Natural killer cell treated with Interleukin-12 subunit alpha and Interleukin-12 subunit beta and Interleukin-15 and Interleukin-18, amount 100 ng/mL, for 72 hours (primary cell): ENCODE measurements around the gene TMEM161B. TPM values are rescaled to one million over a fixed set of nuclear protein-coding genes. Genes with fewer than 3 reads are reported as not detected.
"Not testable (repeated sequence)": the region's sequence is repeated elsewhere in the genome, so short reads cannot be mapped to it uniquely, and the experiment has no call there.

ENCODE experiments used
- ATAC-seq, 2 donors: fragments of 150-1000 bp; cut with Tn5 transposase in 1 of 2; sonication (Bioruptor Pico), chemical (Tn5 transposase) in 1 of 2; 2 replicates each; pipeline ENCODE4 v1.10.0; 2021
- DNase-seq: peaks from one replicate; pipeline ENCODE4 v3.0.0; 2022; ENCODE audit warnings: low spot score
- H3K27ac Mint-ChIP-seq, 2 donors: 1 replicate in 1 of 2; 2 replicates in 1 of 2; pipeline ENCODE4 v1.8.0; 2022; ENCODE audit warnings: mixed read lengths in 2 of 2, mild to moderate bottlenecking in 1 of 2, moderate library complexity in 1 of 2
- H3K27me3 Mint-ChIP-seq, 2 donors: 1 replicate in 1 of 2; 2 replicates in 1 of 2; pipeline ENCODE4 v1.8.0; 2022; ENCODE audit warnings: mixed read lengths in 2 of 2
- H3K36me3 Mint-ChIP-seq: one replicate; pipeline ENCODE4 v1.8.0; 2022; ENCODE audit warnings: mixed read lengths
- H3K4me1 Mint-ChIP-seq, 2 donors: 1 replicate in 1 of 2; 2 replicates in 1 of 2; pipeline ENCODE4 v1.8.0; 2022; ENCODE audit warnings: low read depth in 2 of 2, mixed read lengths in 2 of 2, mild to moderate bottlenecking in 1 of 2
- H3K4me3 Mint-ChIP-seq: one replicate; pipeline ENCODE4 v1.8.0; 2022; ENCODE audit warnings: mixed read lengths
- H3K9me3 Mint-ChIP-seq: 2 replicates; pipeline ENCODE4 v1.8.0; 2022; ENCODE audit warnings: mixed read lengths
- total RNA-seq, 2 donors: library from RNA; stranded (reverse); gene quantifications; one replicate each; pipeline ENCODE4 v1.2.3, GENCODE V29; 2022

TMEM161B gene
- total RNA-seq, 2 donors from 2014 or later = 23.0 to 30.5 TPM

DNA sequence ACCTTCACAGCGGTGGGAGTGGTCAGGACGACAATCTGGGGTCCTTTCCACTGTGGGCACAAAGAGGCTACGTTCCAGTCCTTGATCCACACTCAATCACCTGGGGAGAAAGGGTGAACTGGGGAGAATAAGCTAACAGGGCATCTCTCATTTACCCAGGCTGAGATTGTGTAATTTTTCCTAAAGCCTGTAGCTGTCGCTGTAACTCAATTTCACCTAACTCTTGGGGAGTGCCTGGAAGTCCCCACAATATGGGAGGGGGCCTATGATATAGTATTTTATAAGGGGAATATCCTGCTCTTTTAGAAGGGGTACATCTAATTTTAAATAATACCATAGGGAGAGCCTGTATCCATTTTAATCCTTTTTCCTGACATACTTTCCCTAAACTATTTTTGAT, 79.2 kb downstream of the TMEM161B start:
- ATAC-seq, H3K27ac Mint-ChIP-seq, H3K27me3 Mint-ChIP-seq, H3K4me1 Mint-ChIP-seq, H3K9me3 Mint-ChIP-seq, DNase-seq, H3K4me3 Mint-ChIP-seq: not testable (repeated sequence)
- H3K36me3 Mint-ChIP-seq = peaks cover 45% of the 10 kb centered on the region

- no peak overlapping the region for H3K4me3 Mint-ChIP-seq
- H3K9me3 Mint-ChIP-seq = peaks cover 2% of the 10 kb centered on the region
- H3K36me3 Mint-ChIP-seq = peaks cover 38% of the 10 kb centered on the region
- ATAC-seq (no peak), DNase-seq (no peak)
- H3K27ac Mint-ChIP-seq = no peak overlapping the region
- H3K27me3 Mint-ChIP-seq = no peaks in the 10 kb centered on the region
- peaks cover 0 to 2% of the 10 kb centered on the region in 2 donors for H3K4me1 Mint-ChIP-seq
Observed at GRCh38 chr5:88188458-88189132, 80.0 kb downstream of the TMEM161B start.

DNA sequence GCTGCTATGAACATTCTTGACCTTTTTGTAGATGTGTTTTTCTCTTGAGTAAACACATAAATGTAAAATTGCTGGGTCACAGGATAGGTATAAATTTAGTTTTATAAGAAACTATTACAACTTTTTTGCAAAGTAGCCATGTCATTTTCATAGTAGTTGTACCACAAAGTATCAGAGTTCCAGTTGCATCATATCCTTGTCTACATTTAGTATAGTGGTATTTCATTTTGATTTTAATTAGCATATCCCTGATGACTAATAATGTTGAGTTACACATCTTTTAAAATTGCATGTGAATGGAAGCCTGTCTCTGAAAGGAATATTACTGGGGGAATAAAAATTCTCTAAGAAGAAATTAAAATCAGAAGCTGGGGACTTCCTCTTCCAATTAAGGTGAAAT, 85.4 kb downstream of the TMEM161B start:
- no peaks in the 10 kb centered on the region for H3K27me3 Mint-ChIP-seq
- H3K4me3 Mint-ChIP-seq = no peak overlapping the region
- H3K4me1 Mint-ChIP-seq = no peaks in the 10 kb centered on the region
- H3K36me3 Mint-ChIP-seq = peaks cover 12% of the 10 kb centered on the region
- ATAC-seq (no peak), DNase-seq (no peak)
- no peaks in the 10 kb centered on the region for H3K9me3 Mint-ChIP-seq
- no peak overlapping the region for H3K27ac Mint-ChIP-seq

DNA sequence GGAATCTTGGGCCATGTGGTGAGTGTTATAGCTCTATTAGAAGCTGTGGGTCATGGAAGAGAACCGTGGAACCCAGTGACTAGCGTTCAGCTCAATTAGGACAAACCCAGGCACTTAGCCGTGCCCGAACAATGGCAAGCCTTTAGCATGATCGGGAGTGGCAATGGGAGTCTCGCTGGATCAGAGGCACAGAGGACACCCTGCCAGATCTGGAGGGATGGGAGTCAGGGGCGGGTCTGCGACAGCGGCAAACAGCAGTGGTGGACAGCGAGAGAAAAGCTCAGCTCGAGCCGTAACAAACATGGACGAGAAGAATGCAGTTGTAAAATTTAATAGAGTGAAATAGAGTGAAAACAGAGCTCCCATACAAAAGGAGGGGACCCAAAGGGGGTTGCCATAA, 91.2 kb downstream of the TMEM161B start:
- H3K27me3 Mint-ChIP-seq, H3K36me3 Mint-ChIP-seq, H3K4me3 Mint-ChIP-seq, DNase-seq, ATAC-seq, H3K9me3 Mint-ChIP-seq, H3K27ac Mint-ChIP-seq, H3K4me1 Mint-ChIP-seq: not testable (repeated sequence)

DNA sequence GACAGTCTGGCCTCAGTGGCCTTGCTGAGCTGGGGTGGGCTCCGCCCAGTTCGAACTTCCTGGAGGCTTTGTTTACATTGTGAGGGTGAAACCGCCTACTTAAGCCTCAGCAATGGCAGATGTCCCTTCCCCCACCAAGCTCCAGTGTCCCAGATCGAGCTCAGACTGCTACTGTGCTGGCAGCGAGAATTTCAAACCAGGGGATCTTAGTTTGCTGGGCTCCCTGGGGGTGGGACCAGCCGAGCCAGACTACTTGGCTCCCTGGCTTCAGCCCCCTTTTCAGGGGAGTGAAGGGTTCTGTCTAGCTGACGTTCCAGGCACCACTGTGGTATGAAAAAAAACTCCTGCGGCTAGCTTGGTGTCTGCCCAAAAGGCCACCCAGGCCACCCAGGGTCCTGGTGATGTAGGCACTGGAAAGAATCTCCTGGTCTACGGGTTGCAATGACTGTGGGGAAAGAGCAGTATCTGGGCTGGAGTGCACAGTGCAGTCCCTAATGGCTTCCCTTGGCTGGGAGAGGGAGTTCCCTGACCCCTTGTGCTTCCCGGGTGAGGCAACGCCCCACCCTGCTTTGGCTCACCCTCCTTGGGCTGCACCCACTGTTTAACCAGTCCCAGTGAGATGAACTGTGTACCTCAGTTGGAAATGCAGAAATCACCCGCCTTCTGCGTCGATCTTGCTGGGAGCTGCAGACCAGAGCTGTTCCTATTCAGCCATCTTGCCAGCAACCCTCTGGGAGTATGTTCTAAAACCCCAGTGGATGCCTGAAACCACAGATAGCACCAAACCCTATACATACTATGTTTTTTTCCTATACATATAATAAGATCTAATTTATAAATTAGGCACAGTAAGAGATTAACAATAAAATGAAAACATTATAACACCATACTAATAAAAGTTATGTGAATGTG, 95.5 kb downstream of the TMEM161B start:
- DNase-seq (no peak), ATAC-seq (no peak)
- H3K36me3 Mint-ChIP-seq = peaks cover 30% of the 10 kb centered on the region
- no peak overlapping the region for H3K27ac Mint-ChIP-seq
- peaks cover 15% of the 10 kb centered on the region for H3K9me3 Mint-ChIP-seq
- no peak overlapping the region for H3K4me3 Mint-ChIP-seq
- H3K27me3 Mint-ChIP-seq = peaks cover 33 to 42% of the 10 kb centered on the region in 2 donors
- H3K4me1 Mint-ChIP-seq = no peaks in the 10 kb centered on the region

GRCh38 chr5:88159591-88159990, 109.1 kb downstream of the TMEM161B start:
- H3K27me3 Mint-ChIP-seq = peaks cover 15 to 20% of the 10 kb centered on the region in 2 donors
- peaks cover 4% of the 10 kb centered on the region for H3K36me3 Mint-ChIP-seq
- DNase-seq (no peak), ATAC-seq (no peak)
- H3K4me3 Mint-ChIP-seq = no peak overlapping the region
- H3K4me1 Mint-ChIP-seq = no peaks in the 10 kb centered on the region
- H3K27ac Mint-ChIP-seq = no peak overlapping the region
- no peaks in the 10 kb centered on the region for H3K9me3 Mint-ChIP-seq

- Mint-ChIP-seq H3K27me3 (peaks cover 24 to 33% of the 10 kb centered on the region in 2 donors), H3K27ac (no peak overlapping the region), H3K36me3 (peaks cover 4% of the 10 kb centered on the region), H3K4me1 (no peaks in the 10 kb centered on the region), H3K9me3 (no peaks in the 10 kb centered on the region), H3K4me3 (no peak overlapping the region)
- ATAC-seq (no peak), DNase-seq (no peak)
Observed at GRCh38 chr5:88158056-88158455, 110.6 kb downstream of the TMEM161B start.

DNA sequence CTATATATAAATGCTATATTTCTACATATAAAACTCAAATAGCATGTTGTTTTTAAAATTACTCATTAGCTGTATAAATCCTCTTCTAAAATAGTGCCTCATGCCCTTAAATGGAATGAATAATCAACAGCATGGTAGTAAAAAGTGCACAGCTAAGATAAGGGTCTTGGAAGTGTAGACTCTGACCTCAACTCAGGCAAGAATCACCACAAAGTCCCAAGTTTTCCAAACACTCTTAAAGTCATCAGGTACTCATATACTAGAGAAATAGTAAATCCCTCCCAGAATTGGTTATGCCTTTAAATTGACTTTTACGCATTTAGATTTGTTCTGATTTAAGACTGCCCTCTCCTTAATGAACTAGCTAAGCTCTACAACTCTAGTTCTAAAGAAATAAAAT, 113.8 kb downstream of the TMEM161B start:
- no peak overlapping the region for H3K4me3 Mint-ChIP-seq
- DNase-seq (no peak), ATAC-seq (no peak)
- H3K9me3 Mint-ChIP-seq = peaks cover 3% of the 10 kb centered on the region
- peaks cover 15% of the 10 kb centered on the region for H3K36me3 Mint-ChIP-seq
- H3K27ac Mint-ChIP-seq = no peak overlapping the region
- peaks cover 30 to 58% of the 10 kb centered on the region in 2 donors for H3K27me3 Mint-ChIP-seq
- no peaks in the 10 kb centered on the region for H3K4me1 Mint-ChIP-seq

- Mint-ChIP-seq H3K4me1 (peaks cover 0 to 2% of the 10 kb centered on the region in 2 donors), H3K27ac (no peak overlapping the region)
- ATAC-seq = no peak
Observed at GRCh38 chr5:88150747-88151146, 117.9 kb downstream of the TMEM161B start.

DNA sequence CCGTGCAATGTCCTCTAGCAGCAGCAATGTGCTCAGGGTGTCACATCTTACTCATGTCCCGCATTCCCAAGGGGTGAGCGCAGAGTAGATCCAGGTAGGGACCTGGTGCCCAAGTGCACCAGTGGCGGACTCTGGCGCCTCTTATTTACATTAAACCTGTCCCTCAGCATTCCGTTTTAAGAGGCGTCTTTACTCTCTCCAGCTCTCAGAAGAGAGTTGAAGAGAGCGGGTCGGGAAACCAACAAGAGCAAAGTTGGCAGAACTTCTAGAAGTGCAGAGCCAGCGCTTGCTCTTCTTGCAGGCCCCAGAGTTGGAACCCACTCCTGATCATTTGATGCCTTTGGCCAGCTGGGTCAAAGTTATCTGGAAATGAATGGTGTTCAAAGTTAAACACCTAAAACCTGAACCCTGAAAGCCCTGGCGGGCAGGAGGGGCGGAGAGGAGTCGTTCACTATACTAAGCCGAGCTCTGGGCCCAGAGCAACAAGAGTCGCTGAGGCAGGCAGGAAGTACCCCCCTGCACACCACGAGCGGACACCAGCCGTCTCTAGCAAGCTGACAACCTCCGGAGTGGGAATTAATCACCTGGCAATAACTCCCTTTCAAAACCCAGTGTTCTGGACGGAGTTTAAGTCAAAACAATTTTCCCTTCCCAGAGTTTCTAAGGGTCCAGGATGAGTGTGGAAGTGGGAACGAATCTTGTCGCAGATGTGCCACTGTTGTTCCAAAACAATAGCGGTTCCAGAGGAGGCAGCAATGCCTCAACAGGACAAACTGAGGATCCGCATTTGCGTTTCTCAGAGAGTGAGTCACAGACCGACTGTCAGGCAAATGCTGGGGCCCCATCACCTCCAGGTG, 122.8 kb downstream of the TMEM161B start:
- Mint-ChIP-seq H3K27ac (no peak overlapping the region), H3K27me3 (peaks cover 23 to 53% of the 10 kb centered on the region in 2 donors), H3K9me3 (no peaks in the 10 kb centered on the region), H3K4me1 (peaks cover 13 to 15% of the 10 kb centered on the region in 2 donors), H3K4me3 (peak overlapping the region; percentile 70), H3K36me3 (peaks cover under 1% of the 10 kb centered on the region)
- no peak for DNase-seq
- ATAC-seq = no peak

More at GRCh38 chr5:88150747-88151146, 117.9 kb downstream of the TMEM161B start:
- DNase-seq = no peak
- H3K4me3 Mint-ChIP-seq = no peak overlapping the region
- H3K36me3 Mint-ChIP-seq = peaks cover 15% of the 10 kb centered on the region
- H3K9me3 Mint-ChIP-seq = peaks cover 3% of the 10 kb centered on the region
- peaks cover 30 to 70% of the 10 kb centered on the region in 2 donors for H3K27me3 Mint-ChIP-seq

DNA sequence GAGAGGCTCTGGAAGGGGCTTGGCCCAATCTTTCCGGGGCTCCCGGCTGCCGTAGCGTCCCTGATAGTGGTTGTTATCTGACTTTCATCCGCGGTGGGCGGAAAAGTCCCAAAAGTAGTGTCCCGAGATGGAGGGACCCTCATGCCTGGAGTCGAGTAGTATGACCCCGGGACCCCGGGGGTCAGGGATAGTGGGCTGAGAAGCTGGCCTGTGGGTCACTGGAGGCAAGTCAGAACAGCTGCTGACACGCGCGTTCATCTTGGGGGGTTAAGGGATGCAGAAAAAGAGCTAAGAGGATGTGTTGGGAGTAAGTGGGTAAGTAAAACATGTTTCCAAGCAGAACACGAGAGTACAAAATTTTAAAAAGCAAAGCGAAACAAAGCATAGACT, 123.4 kb downstream of the TMEM161B start:
- peaks cover 13 to 15% of the 10 kb centered on the region in 2 donors for H3K4me1 Mint-ChIP-seq
- H3K36me3 Mint-ChIP-seq = no peaks in the 10 kb centered on the region
- no peaks in the 10 kb centered on the region for H3K9me3 Mint-ChIP-seq
- H3K27me3 Mint-ChIP-seq = peaks cover 23 to 47% of the 10 kb centered on the region in 2 donors
- DNase-seq (no peak), ATAC-seq (no peak)
- H3K27ac Mint-ChIP-seq = no peak overlapping the region
- peak overlapping the region; percentile 70 for H3K4me3 Mint-ChIP-seq
